IMR-90 (cell line): ENCODE results near the gene MYCBPAP. TPM values are rescaled to one million over a fixed set of nuclear protein-coding genes. Genes with fewer than 3 reads are reported as not detected.

Source experiments
- ATAC-seq: fragments of 200-7000 bp; cut with Tn5 transposase; 2 replicates; pipeline ENCODE4 v1.9.1; 2020; ENCODE audit warnings: low read depth, mild to moderate bottlenecking, moderate library complexity
- BruUV-seq: library from RNA; stranded (reverse); fragments of 400-500 nt; replicated peaks from 2 replicates; lab custom pipeline; 2021; lab: Mats Ljungman, UMichigan
- CTCF ChIA-PET: fragments of 300-600 bp; formaldehyde crosslinking; extraction: SDS; loops from one replicate; lab custom pipeline; 2021; ENCODE audit warnings: antibody characterized with exemption; lab: Yijun Ruan, JAX
- POLR2A ChIA-PET: fragments of 300-600 bp; sonication (Branson Sonifier 250); formaldehyde crosslinking; loops from one replicate; lab custom pipeline; 2022; ENCODE audit warnings: antibody characterized with exemption; ENCODE audit not compliant: unreplicated experiment; lab: Charles Lee
- DNase-seq: peaks from one replicate; pipeline ENCODE4 v3.0.0; 2013
- H2AFZ ChIP-seq: replicated peaks from 2 replicates; pipeline ENCODE3; 2013; ENCODE audit warnings: low read length, mild to moderate bottlenecking; ENCODE audit not compliant: poor library complexity
- H2AK5ac ChIP-seq: 2 replicates; pipeline ENCODE4 v1.6.1; 2013; ENCODE audit warnings: low read depth, low read length, inconsistent platforms
- H2AK9ac ChIP-seq: replicated peaks from 2 replicates; pipeline ENCODE3; 2013; ENCODE audit warnings: mild to moderate bottlenecking, low read depth, low read length, moderate library complexity; ENCODE audit not compliant: poor library complexity
- H2BK120ac ChIP-seq: 2 replicates; pipeline ENCODE4 v1.6.1; 2013; ENCODE audit warnings: low read depth, low read length, inconsistent platforms
- H2BK15ac ChIP-seq: 3 replicates; pipeline ENCODE4 v1.6.1; 2013; ENCODE audit warnings: low read depth, low read length, inconsistent platforms
- H2BK20ac ChIP-seq: 2 replicates; pipeline ENCODE4 v1.6.1; 2013; ENCODE audit warnings: low read depth, mild to moderate bottlenecking, inconsistent platforms, low read length, moderate library complexity
- H2BK5ac ChIP-seq: 2 replicates; pipeline ENCODE4 v1.6.1; 2013; ENCODE audit warnings: mild to moderate bottlenecking, low read depth, low read length, inconsistent platforms; ENCODE audit not compliant: poor library complexity, severe bottlenecking
- H3K14ac ChIP-seq: replicated peaks from 2 replicates; pipeline ENCODE4 v1.6.1; 2013; ENCODE audit warnings: low read depth, low read length, inconsistent platforms
- H3K18ac ChIP-seq: 2 replicates; pipeline ENCODE4 v1.6.1; 2013; ENCODE audit warnings: low read depth, low read length, control low read depth
- H3K23ac ChIP-seq: 2 replicates; pipeline ENCODE4 v1.6.1; 2013; ENCODE audit warnings: low read depth, low read length, inconsistent platforms
- H3K27ac ChIP-seq: 2 replicates; pipeline ENCODE4 v1.5.1; 2013; ENCODE audit warnings: mild to moderate bottlenecking, control low read depth, low read length; ENCODE audit not compliant: insufficient read depth
- H3K27me3 ChIP-seq: 2 replicates; pipeline ENCODE4 v1.6.1; 2013; ENCODE audit warnings: low read length; ENCODE audit not compliant: control insufficient read depth, insufficient read depth
- H3K36me3 ChIP-seq: 2 replicates; pipeline ENCODE4 v1.6.1; 2013; ENCODE audit warnings: low read length, mixed read lengths; ENCODE audit not compliant: control insufficient read depth, insufficient read depth
- H3K4ac ChIP-seq: 2 replicates; pipeline ENCODE4 v1.6.1; 2013; ENCODE audit warnings: low read depth, low read length, inconsistent platforms
- H3K4me1 ChIP-seq: 2 replicates; pipeline ENCODE4 v1.6.1; 2013; ENCODE audit warnings: low read length, mixed read lengths; ENCODE audit not compliant: control insufficient read depth, insufficient read depth
- H3K4me2 ChIP-seq: 2 replicates; pipeline ENCODE4 v1.6.1; 2013; ENCODE audit warnings: low read depth, mild to moderate bottlenecking, control low read depth, low read length, moderate library complexity
- H3K4me3 ChIP-seq: 2 replicates; pipeline ENCODE4 v1.5.1; 2013; ENCODE audit warnings: low read depth, mild to moderate bottlenecking, control low read depth, low read length, moderate library complexity; ENCODE audit not compliant: insufficient read depth
- H3K56ac ChIP-seq: 2 replicates; pipeline ENCODE4 v1.6.1; 2013; ENCODE audit warnings: low read length, inconsistent platforms; ENCODE audit not compliant: insufficient read depth; ENCODE audit errors: extremely low read depth
- H3K79me1 ChIP-seq, 2 experiments: 2 replicates each; pipeline ENCODE4 v1.6.1; 2013; ENCODE audit warnings: low read length in 2 of 2, inconsistent platforms in 1 of 2, low read depth in 1 of 2
- H3K9ac ChIP-seq: 2 replicates; pipeline ENCODE4 v1.6.1; 2013; ENCODE audit warnings: low read depth, low read length, control low read depth
- H3K9me1 ChIP-seq: 2 replicates; pipeline ENCODE4 v1.6.1; 2013; ENCODE audit warnings: low read length, inconsistent platforms; ENCODE audit not compliant: insufficient read depth
- H3K9me3 ChIP-seq: 2 replicates; pipeline ENCODE4 v1.6.1; 2013; ENCODE audit warnings: low read length; ENCODE audit not compliant: control insufficient read depth, insufficient read depth
- H4K20me1 ChIP-seq: 2 replicates; pipeline ENCODE4 v1.6.1; 2013; ENCODE audit warnings: low read length, inconsistent platforms; ENCODE audit not compliant: insufficient read depth
- H4K5ac ChIP-seq: 2 replicates; pipeline ENCODE4 v1.6.1; 2013; ENCODE audit warnings: mild to moderate bottlenecking, low read depth, low read length, control low read depth
- H4K8ac ChIP-seq, 2 experiments: 2 replicates each; pipeline ENCODE4 v1.6.1; 2013; ENCODE audit warnings: low read depth in 2 of 2, low read length in 2 of 2, control low read depth in 1 of 2, inconsistent platforms in 1 of 2
- H4K91ac ChIP-seq: 2 replicates; pipeline ENCODE4 v1.6.1; 2013; ENCODE audit warnings: low read depth, low read length, inconsistent platforms; ENCODE audit not compliant: insufficient read depth
- BHLHE40 ChIP-seq: fragments of 150-350 bp; IDR thresholded peaks from 2 replicates; pipeline ENCODE4 v1.6.1; 2016; ENCODE audit warnings: mild to moderate bottlenecking, low read depth, low read length
- CHD1 ChIP-seq: IDR thresholded peaks from 2 replicates; pipeline ENCODE4 v1.6.1; 2012; ENCODE audit warnings: low read depth, low read length, improper control_type of control experiment
- FOS ChIP-seq: fragments of 150-350 bp; IDR thresholded peaks from 2 replicates; pipeline ENCODE4 v1.6.1; 2016; ENCODE audit warnings: low read depth, low read length
- MAFK ChIP-seq: IDR thresholded peaks from 2 replicates; pipeline ENCODE4 v1.6.1; 2012; ENCODE audit warnings: low read depth, low read length, improper control_type of control experiment
- MXI1 ChIP-seq: IDR thresholded peaks from 2 replicates; pipeline ENCODE4 v1.6.1; 2012; ENCODE audit warnings: low read depth, mild to moderate bottlenecking, low read length, moderate library complexity, borderline replicate concordance
- POLR2A ChIP-seq: IDR thresholded peaks from 2 replicates; pipeline ENCODE4 v1.6.1; 2012; ENCODE audit warnings: mild to moderate bottlenecking, low read depth, low read length
- SMC3 ChIP-seq: fragments of 150-350 bp; IDR thresholded peaks from 2 replicates; pipeline ENCODE4 v1.6.1; 2016; ENCODE audit warnings: low read depth, mild to moderate bottlenecking, antibody characterized with exemption, low read length, moderate library complexity
- WGBS, 2 experiments: methylation state at CpG; one replicate each; pipeline versions ENCODE4 v1.1.5 to v1.1.7; 2013; ENCODE audit warnings: missing lambda C conversion rate in 2 of 2; ENCODE audit not compliant: insufficient read length in 1 of 2; ENCODE audit errors: extremely low coverage in 2 of 2; 5-methylcytosine and 5-hydroxymethylcytosine counted together
- dilution Hi-C: fragments of 300-500 bp; cut with HindIII; formaldehyde crosslinking; loops from one replicate; pipeline ENCODE4 v1.14.3; 2018; ENCODE audit warnings: low sequenced_read_pairs; ENCODE audit not compliant: unreplicated experiment
- in situ Hi-C: fragments of 300-500 bp; cut with MboI; formaldehyde crosslinking; loops from 3 replicates; pipeline ENCODE4 v1.14.3; 2019; ENCODE audit warnings: low sequenced_read_pairs, inconsistent platforms, mixed read lengths
- intact Hi-C: fragments of 100-400 bp; cut with micrococcal nuclease; formaldehyde crosslinking; loops from 2 replicates; pipeline ENCODE4 v1.10.0; 2022
- polyA plus RNA-seq, 3 experiments: library from polyadenylated mRNA; depleted of rRNA; stranded (reverse); fragments of >200 nt; gene quantifications; 2 replicates each; pipeline ENCODE4 v1.2.3, GENCODE V29; 2012; ENCODE audit warnings: low replicate concordance in 1 of 3
- total RNA-seq: library from RNA; depleted of rRNA; stranded (reverse); fragments of >200 nt; gene quantifications from 2 replicates; pipeline ENCODE4 v1.2.3, GENCODE V29; 2012
- TF ChIP-seq, protein P1 (sequence below): conservative IDR thresholded peaks from 2 replicates; pipeline ENCODE4 v1.5.1; 2012; ENCODE audit warnings: mild to moderate bottlenecking, low read depth, low read length, improper control_type of control experiment
- TF ChIP-seq, protein P2 (sequence below): fragments of 150-350 bp; IDR thresholded peaks from 2 replicates; pipeline ENCODE4 v1.6.1; 2016; ENCODE audit warnings: low read depth, mild to moderate bottlenecking, low read length, moderate library complexity, borderline replicate concordance

MYCBPAP gene
- total and polyA plus RNA-seq, 2 of the 4 experiments (the other 2 are of a cell fraction), result 0.17 to 0.18 TPM

DNA sequence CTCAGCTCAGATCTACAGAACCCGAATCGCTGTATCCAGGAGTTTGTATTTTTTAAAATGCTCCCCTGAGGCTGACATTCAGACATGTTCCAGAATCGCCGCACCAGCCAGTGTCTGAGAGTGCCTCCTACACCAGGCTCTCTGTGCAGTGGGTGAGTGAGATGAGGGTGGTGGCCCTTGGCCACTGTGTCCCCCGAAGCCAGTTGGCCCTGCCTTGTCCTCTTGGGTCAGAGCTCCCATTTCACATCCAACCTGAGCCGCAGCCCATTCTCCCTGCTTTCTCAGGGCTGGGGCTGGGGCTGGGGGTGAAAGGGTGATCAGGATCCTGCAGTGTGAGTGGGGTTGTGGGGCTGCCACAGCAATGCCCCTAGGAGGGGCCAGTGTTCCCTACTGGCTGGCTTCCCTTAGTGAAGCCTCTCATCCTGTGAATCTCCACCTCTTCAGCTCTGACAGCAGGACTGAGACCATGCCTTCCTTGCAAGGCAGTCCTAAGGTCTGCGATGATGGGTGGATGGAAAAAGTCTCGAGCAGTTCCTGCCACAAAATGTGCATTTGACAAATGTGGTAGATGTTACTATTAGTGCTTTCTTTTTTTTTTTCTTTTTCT is 12.9 kb upstream of the MYCBPAP start:
- Histone ChIP-seq H3K4me3 (no peak overlapping the region), H3K9me1 (no peaks in the 10 kb centered on the region), H2AK5ac (no peak overlapping the region), H3K27ac (no peak overlapping the region), H2BK120ac (no peak overlapping the region), H2BK5ac (no peak overlapping the region), H3K23ac (no peak overlapping the region), H4K8ac (no peak overlapping the region), H3K9me3 (no peaks in the 10 kb centered on the region), H4K20me1 (no peaks in the 10 kb centered on the region), H2BK20ac (no peak overlapping the region), H3K27me3 (no peaks in the 10 kb centered on the region; the same call in none of the 2 replicates), H3K14ac (no peak overlapping the region), H3K56ac (no peak overlapping the region), H3K79me1 (no peaks in the 10 kb centered on the region), H3K18ac (no peak overlapping the region), H2BK15ac (no peak overlapping the region), H2AK9ac (no peak overlapping the region), H3K9ac (no peak overlapping the region), H3K4me2 (no peak overlapping the region), H3K4me1 (no peaks in the 10 kb centered on the region), H3K36me3 (no peaks in the 10 kb centered on the region), H3K4ac (no peak overlapping the region), H4K5ac (no peak overlapping the region), H4K91ac (no peak overlapping the region), H2AFZ (no peak overlapping the region)
- WGBS, 2 experiments, result no CpG with 5 or more reads among the region's 8 CpGs
- in situ Hi-C loops (no loop called here), intact Hi-C loops (no loop called here), dilution Hi-C loops (no loop called here)
- TF ChIP-seq MAFK (no peak), SMC3 (no peak), MXI1 (no peak), CHD1 (no peak), FOS (no peak), BHLHE40 (no peak), POLR2A (no peak)
- TF ChIP-seq, protein P1, sequence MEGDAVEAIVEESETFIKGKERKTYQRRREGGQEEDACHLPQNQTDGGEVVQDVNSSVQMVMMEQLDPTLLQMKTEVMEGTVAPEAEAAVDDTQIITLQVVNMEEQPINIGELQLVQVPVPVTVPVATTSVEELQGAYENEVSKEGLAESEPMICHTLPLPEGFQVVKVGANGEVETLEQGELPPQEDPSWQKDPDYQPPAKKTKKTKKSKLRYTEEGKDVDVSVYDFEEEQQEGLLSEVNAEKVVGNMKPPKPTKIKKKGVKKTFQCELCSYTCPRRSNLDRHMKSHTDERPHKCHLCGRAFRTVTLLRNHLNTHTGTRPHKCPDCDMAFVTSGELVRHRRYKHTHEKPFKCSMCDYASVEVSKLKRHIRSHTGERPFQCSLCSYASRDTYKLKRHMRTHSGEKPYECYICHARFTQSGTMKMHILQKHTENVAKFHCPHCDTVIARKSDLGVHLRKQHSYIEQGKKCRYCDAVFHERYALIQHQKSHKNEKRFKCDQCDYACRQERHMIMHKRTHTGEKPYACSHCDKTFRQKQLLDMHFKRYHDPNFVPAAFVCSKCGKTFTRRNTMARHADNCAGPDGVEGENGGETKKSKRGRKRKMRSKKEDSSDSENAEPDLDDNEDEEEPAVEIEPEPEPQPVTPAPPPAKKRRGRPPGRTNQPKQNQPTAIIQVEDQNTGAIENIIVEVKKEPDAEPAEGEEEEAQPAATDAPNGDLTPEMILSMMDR, result no peak
- TF ChIP-seq, protein P2, sequence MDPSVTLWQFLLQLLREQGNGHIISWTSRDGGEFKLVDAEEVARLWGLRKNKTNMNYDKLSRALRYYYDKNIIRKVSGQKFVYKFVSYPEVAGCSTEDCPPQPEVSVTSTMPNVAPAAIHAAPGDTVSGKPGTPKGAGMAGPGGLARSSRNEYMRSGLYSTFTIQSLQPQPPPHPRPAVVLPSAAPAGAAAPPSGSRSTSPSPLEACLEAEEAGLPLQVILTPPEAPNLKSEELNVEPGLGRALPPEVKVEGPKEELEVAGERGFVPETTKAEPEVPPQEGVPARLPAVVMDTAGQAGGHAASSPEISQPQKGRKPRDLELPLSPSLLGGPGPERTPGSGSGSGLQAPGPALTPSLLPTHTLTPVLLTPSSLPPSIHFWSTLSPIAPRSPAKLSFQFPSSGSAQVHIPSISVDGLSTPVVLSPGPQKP, result no peak
- no peak for DNase-seq
- ATAC-seq, result no peak
- CTCF ChIA-PET, result no interaction called here
- no TSS peak for BruUV-seq
- POLR2A ChIA-PET, result interaction anchor here (0.6 kb wide), 1 partner anchor 98 kb away, joined by 4 read pairs; the partner anchor contains the start of gene LRRC59
